SW480 (cell line): Measurements from ENCODE around the gene ATCAY.

ENCODE experiments used
- DNase-seq: peaks from one replicate; pipeline ENCODE4 v3.0.0-alpha.2; 2016; ENCODE audit warnings: low spot score

The ATCAY gene

GRCh38 chr19:3970313-3970807 is 89.9 kb downstream of the ATCAY start:
- DNase-seq, result no peak

DNA sequence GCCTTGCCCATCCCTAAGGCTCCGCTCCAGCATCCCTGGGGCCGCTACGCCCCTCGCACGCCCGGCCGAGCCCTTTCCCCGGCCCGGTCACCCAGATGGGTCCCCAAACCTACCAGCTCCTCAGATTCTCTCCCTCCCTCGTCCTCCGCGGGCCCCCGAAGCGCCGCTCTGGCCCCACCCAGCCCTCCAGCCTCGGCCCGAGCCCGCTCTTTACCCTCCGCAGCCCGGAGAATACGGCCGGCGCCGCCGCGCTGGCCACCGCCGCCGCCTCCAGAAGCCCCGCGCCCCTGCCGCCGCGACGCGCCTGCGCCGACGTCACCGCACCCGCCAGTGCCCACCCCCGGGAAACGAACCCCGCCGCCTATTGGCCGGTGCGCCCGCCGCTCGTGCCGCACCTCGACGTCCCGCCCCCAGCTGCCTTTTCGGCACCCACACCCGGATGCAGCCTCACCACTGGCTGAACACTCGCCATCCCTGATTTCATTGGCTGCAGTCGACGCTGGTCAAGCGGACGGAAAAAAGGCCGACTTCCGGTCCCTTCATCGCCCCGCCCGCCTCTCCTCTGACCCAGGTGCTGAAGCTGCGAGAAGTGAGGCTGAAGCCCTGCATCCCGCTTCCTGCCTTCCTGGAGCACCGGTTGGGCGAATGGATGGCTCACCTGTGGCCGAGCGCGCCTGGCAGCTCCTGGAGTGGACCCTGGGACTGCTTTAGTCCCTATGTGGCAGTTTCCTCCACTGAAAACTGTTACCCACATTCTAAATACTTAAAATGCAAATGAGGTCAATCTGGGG is 90.5 kb downstream of the ATCAY start, which contains the start of gene DAPK3:
DAPK3 (minus strand) TSS at position 292 of the 791 bp plus-strand sequence. CDS start 1,364 bp downstream, outside the sequence.
- peak; percentile 93 for DNase-seq

DNA sequence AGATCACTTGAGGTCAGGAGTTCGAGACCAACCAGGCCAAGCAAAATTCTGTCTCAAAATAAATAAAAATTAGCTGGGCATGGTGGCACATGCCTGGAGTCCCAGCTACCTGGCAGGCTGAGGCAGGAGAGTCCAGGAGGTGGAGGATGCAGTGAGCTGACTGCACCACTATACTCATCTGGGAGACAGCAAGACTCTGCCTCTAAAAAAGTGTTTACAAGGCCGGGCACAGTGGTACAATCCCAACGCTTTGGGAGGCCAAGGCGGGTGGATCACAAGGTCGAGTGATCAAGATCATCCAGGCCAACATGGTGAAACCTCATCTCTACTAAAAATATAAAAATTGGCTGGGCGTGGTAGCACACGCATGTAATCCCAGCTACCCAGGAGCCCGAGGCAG is 94.7 kb downstream of the ATCAY start:
- no peak for DNase-seq

GRCh38 chr19:3975637-3976087 is 95.2 kb downstream of the ATCAY start:
- no peak for DNase-seq

- no peak for DNase-seq
These were observed 96.2 kb downstream of the ATCAY start for GRCh38 chr19:3976495-3977241.
